HL-60 (cell line): ENCODE results near the gene TCF25.
"Not testable (repeated sequence)": the region's sequence is repeated elsewhere in the genome, so short reads cannot be mapped to it uniquely, and the experiment has no call there.

Experiments used
- CTCF ChIP-seq: IDR thresholded peaks from one replicate; pipeline ENCODE4 v1.5.1; 2011; ENCODE audit warnings: low read length, control low read depth, inconsistent platforms; ENCODE audit not compliant: insufficient read depth
- GABPA ChIP-seq: IDR thresholded peaks from 2 replicates; pipeline ENCODE4 v1.6.1; 2012; ENCODE audit warnings: low read depth
- POLR2AphosphoS5 ChIP-seq: IDR thresholded peaks from 2 replicates; pipeline ENCODE4 v1.6.1; 2012; ENCODE audit warnings: low read depth
- SPI1 ChIP-seq: IDR thresholded peaks from 2 replicates; pipeline ENCODE4 v1.6.1; 2012; ENCODE audit warnings: low read depth, mild to moderate bottlenecking, borderline replicate concordance
- TF ChIP-seq, protein P1 (sequence below): IDR thresholded peaks from 2 replicates; pipeline ENCODE4 v1.6.1; 2012; ENCODE audit warnings: low read depth; ENCODE audit not compliant: insufficient replicate concordance

DNA sequence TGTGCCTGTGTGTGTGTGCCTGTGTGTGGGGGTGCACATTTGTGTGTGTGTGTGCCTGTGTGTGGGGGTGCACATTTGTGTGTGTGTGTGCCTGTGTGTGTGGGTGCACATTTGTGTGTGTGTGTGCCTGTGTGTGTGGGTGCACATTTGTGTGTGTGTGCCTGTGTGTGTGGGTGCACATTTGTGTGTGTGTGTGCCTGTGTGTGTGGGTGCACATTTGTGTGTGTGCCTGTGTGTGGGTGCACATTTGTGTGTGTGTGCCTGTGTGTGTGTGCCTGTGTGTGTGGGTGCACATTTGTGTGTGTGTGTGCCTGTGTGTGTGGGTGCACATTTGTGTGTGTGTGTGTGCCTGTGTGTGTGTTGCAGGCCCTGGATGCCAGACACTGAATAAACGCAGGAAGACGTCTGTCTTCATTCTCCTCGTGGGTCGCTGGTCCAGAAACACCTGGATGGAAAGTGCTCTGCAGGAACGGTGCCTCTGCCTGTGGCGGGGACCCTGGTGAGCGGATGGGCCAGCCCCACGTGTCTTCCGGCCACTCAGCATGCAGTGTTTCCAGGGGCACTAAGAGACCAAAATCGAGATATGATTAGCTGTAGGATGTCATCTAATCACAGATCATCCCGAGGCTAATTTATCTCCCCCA, 41.4 kb downstream of the TCF25 start:
- TF ChIP-seq CTCF, POLR2AphosphoS5, SPI1, GABPA: not testable (repeated sequence)
- TF ChIP-seq, protein P1, sequence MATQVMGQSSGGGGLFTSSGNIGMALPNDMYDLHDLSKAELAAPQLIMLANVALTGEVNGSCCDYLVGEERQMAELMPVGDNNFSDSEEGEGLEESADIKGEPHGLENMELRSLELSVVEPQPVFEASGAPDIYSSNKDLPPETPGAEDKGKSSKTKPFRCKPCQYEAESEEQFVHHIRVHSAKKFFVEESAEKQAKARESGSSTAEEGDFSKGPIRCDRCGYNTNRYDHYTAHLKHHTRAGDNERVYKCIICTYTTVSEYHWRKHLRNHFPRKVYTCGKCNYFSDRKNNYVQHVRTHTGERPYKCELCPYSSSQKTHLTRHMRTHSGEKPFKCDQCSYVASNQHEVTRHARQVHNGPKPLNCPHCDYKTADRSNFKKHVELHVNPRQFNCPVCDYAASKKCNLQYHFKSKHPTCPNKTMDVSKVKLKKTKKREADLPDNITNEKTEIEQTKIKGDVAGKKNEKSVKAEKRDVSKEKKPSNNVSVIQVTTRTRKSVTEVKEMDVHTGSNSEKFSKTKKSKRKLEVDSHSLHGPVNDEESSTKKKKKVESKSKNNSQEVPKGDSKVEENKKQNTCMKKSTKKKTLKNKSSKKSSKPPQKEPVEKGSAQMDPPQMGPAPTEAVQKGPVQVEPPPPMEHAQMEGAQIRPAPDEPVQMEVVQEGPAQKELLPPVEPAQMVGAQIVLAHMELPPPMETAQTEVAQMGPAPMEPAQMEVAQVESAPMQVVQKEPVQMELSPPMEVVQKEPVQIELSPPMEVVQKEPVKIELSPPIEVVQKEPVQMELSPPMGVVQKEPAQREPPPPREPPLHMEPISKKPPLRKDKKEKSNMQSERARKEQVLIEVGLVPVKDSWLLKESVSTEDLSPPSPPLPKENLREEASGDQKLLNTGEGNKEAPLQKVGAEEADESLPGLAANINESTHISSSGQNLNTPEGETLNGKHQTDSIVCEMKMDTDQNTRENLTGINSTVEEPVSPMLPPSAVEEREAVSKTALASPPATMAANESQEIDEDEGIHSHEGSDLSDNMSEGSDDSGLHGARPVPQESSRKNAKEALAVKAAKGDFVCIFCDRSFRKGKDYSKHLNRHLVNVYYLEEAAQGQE = not testable (repeated sequence)
